Uterus (tissue), 2 donors: Measurements from ENCODE around the gene METTL25.

ENCODE experiments used
- POLR2A ChIP-seq, 2 donors: fragments of 450-650 bp; IDR thresholded peaks; one replicate each; pipeline ENCODE4 v1.6.1; 2016; ENCODE audit warnings: antibody characterized with exemption in 2 of 2, mild to moderate bottlenecking in 1 of 2, moderate library complexity in 1 of 2
- TF ChIP-seq, protein P1 (sequence below), 4 experiments: fragments of 200-600 bp in 2 of 4; fragments of 450-650 bp in 2 of 4; sonication (generic) in 2 of 4; IDR thresholded peaks; one replicate each; pipeline ENCODE4 v1.5.1; 2016 to 2019; ENCODE audit warnings: antibody characterized with exemption in 4 of 4, mild to moderate bottlenecking in 2 of 4, moderate library complexity in 1 of 4

DNA sequence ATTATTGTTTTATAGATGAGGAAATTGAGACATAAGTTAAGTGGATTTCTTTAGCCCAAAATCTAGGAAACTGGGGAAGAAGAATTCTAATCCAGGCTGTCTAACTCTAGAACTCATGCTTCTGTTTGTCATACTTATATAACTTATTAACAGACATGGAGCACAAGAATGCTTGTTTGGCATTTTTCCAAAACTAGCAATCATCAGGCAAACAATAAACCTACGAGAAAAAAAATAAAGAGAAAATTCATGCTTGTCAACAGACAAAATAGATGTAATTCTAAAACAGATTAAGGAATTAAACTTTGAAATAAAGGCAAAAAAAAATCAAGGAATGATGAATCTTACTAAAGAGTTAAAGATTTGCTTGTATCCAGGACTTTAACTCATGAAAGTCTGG, 103.1 kb downstream of the METTL25 start:
- TF ChIP-seq, protein P1, sequence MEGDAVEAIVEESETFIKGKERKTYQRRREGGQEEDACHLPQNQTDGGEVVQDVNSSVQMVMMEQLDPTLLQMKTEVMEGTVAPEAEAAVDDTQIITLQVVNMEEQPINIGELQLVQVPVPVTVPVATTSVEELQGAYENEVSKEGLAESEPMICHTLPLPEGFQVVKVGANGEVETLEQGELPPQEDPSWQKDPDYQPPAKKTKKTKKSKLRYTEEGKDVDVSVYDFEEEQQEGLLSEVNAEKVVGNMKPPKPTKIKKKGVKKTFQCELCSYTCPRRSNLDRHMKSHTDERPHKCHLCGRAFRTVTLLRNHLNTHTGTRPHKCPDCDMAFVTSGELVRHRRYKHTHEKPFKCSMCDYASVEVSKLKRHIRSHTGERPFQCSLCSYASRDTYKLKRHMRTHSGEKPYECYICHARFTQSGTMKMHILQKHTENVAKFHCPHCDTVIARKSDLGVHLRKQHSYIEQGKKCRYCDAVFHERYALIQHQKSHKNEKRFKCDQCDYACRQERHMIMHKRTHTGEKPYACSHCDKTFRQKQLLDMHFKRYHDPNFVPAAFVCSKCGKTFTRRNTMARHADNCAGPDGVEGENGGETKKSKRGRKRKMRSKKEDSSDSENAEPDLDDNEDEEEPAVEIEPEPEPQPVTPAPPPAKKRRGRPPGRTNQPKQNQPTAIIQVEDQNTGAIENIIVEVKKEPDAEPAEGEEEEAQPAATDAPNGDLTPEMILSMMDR (IDR thresholded peaks at IDR 0.05), result no peak
- no peak for TF ChIP-seq POLR2A (IDR thresholded peaks at IDR 0.05)
